Forelimb muscle (tissue), 1 donor: ENCODE measurements around the gene MT1B. TPM values are rescaled to one million over a fixed set of nuclear protein-coding genes. Genes with fewer than 3 reads are reported as not detected.
"Not testable (repeated sequence)": the region's sequence is repeated elsewhere in the genome, so short reads cannot be mapped to it uniquely, and the experiment has no call there.

Source experiments
- DNase-seq: peaks from one replicate; pipeline ENCODE4 v3.0.0-alpha.2; 2013; ENCODE audit warnings: low read depth
- polyA plus RNA-seq: library from polyadenylated mRNA; unstranded; fragments of 120-200 nt; gene quantifications from one replicate; pipeline ENCODE4 v1.2.1, GENCODE V29; 2013; ENCODE audit not compliant: insufficient read length

MT1B gene
- polyA plus RNA-seq, 1 donor = not detected

GRCh38 chr16:56667581-56668571 lies 16.2 kb downstream of the MT1B start, which contains the start of gene MT1G:
TSS of gene MT1G (minus strand) at chr16:56668065. CDS start at chr16:56667993, 72 bp downstream.
- DNase-seq = no peak

GRCh38 chr16:56669005-56669839 lies 17.5 kb downstream of the MT1B start, which contains the start of gene MT1H:
TSS of gene MT1H (plus strand) at chr16:56669814. CDS start at chr16:56669885, 71 bp downstream.
- no peak for DNase-seq

- DNase-seq = no peak
Observed at GRCh38 chr16:56669840-56670619, 18.3 kb downstream of the MT1B start.

- DNase-seq = no peak
Observed at GRCh38 chr16:56670620-56670934, 18.9 kb downstream of the MT1B start.

GRCh38 chr16:56671691-56672090 lies 20.0 kb downstream of the MT1B start:
- not testable (repeated sequence) for DNase-seq

GRCh38 chr16:56672171-56672570 lies 20.5 kb downstream of the MT1B start:
- DNase-seq = not testable (repeated sequence)

GRCh38 chr16:56672761-56673536 lies 21.3 kb downstream of the MT1B start:
- no peak for DNase-seq

- DNase-seq = peak; percentile 50
Observed at GRCh38 chr16:56673921-56674320, 22.2 kb downstream of the MT1B start.

GRCh38 chr16:56674570-56674969 lies 22.9 kb downstream of the MT1B start:
- DNase-seq = not testable (repeated sequence)

GRCh38 chr16:56675685-56676210 lies 24.1 kb downstream of the MT1B start:
- no peak for DNase-seq

- DNase-seq = no peak
Observed at GRCh38 chr16:56677474-56677873, 25.8 kb downstream of the MT1B start.

- DNase-seq = no peak
Observed at GRCh38 chr16:56679078-56679730, 27.5 kb downstream of the MT1B start.

GRCh38 chr16:56679818-56680217 lies 28.1 kb downstream of the MT1B start:
- DNase-seq = no peak

GRCh38 chr16:56681939-56682702 lies 30.4 kb downstream of the MT1B start, which contains the start of gene MT1X:
TSS of gene MT1X (plus strand) at chr16:56682470. CDS start at chr16:56682541, 71 bp downstream.
- peak; percentile 47 for DNase-seq

- DNase-seq = no peak
Observed at GRCh38 chr16:56682703-56683397, 31.2 kb downstream of the MT1B start.

GRCh38 chr16:56683424-56684172 lies 31.9 kb downstream of the MT1B start:
- DNase-seq = no peak

- DNase-seq = no peak
Observed at GRCh38 chr16:56684256-56684925, 32.7 kb downstream of the MT1B start.
